ENCODE results near the gene NRXN3. TPM values are rescaled to one million over a fixed set of nuclear protein-coding genes. Genes with fewer than 3 reads are reported as not detected.

Gene NRXN3
- total and polyA plus RNA-seq, 2 of the 13 experiments (the other 11 are each of a cell fraction or from before 2014, with no cell fraction given), result 0.03 TPM; not detected in 1

- no peak for TF ChIP-seq POLR2G (IDR thresholded peaks at IDR 0.05; ENCODE audit: low read depth, low read length)
Measured at GRCh38 chr14:78240567-78240966, 70.4 kb downstream of the NRXN3 start (continued).

GRCh38 chr14:78242086-78242485 lies 71.9 kb downstream of the NRXN3 start:
- TF ChIP-seq HIC2 (CRISPR knock-in tag; IDR thresholded peaks at IDR 0.05; ENCODE audit: low read depth) (no peak), MAZ (IDR thresholded peaks at IDR 0.05; ENCODE audit: borderline replicate concordance, low read depth, low read length) (no peak), MAZ (CRISPR knock-in tag; IDR thresholded peaks at IDR 0.05; ENCODE audit: low read depth) (no peak), ZNF784 (CRISPR knock-in tag; IDR thresholded peaks at IDR 0.05; ENCODE audit: borderline replicate concordance) (no peak), NRL (CRISPR knock-in tag; IDR thresholded peaks at IDR 0.05; ENCODE audit: borderline replicate concordance) (no peak)
- Histone ChIP-seq H4K20me1 (ENCODE audit: insufficient read depth, low read length) (no peaks in the 10 kb centered on the region), H3K4me3 (replicated peaks in 1 of 3; ENCODE audit: insufficient read depth in 1 of 3, low read depth in 2 of 3, low read length in 3 of 3) (no peak overlapping the region), H3K27me3 (ENCODE audit: control insufficient read depth in 1 of 2, insufficient read depth in 2 of 2, low read length in 2 of 2) (no peaks in the 10 kb centered on the region; a peak in 1 of 5 replicates), H3K4me1 (ENCODE audit: insufficient read depth, low read length) (no peaks in the 10 kb centered on the region), H3K27ac (ENCODE audit: extremely low read length, insufficient read depth, low read length) (no peak overlapping the region), H3K79me2 (ENCODE audit: insufficient read depth, low read length) (no peaks in the 10 kb centered on the region), H3K9me3 (ENCODE audit: low read length) (no peaks in the 10 kb centered on the region), H3K36me3 (replicated peaks in 1 of 2; ENCODE audit: control insufficient read depth in 1 of 2, insufficient read depth in 2 of 2, low read length in 2 of 2) (no peaks in the 10 kb centered on the region), H2AFZ (ENCODE audit: low read length) (no peak overlapping the region), H3K4me2 (ENCODE audit: low read depth, low read length) (no peak overlapping the region), H3K9ac (ENCODE audit: insufficient read depth, low read depth, low read length) (no peak overlapping the region)
- ATAC-seq, result no peak
- ChIA-PET CTCF (ENCODE audit: low intra/inter-chr PET ratio, low total read pairs) (no interaction called here), POLR2A (no interaction called here)
- WGBS (ENCODE audit: low lambda C conversion rate), result 4% methylated on average over 5 of the region's 5 CpGs
- no peak for FAIRE-seq
- intact Hi-C loops (cut with micrococcal nuclease; ENCODE audit: unreplicated experiment), result no loop called here
- in situ Hi-C loops (cut with HindIII; ENCODE audit: extremely low pct_ligation_motif_present, low pct_unique_long_range_greater_than_20kb), result no loop called here
- DNase-seq (ENCODE audit: low spot score), result no peak
- no TSS peak for BruUV-seq (replicated peaks)

Data from HepG2 (cell line).